ENCODE data around the gene OR51B5. TPM values are rescaled to one million over a fixed set of nuclear protein-coding genes. Genes with fewer than 3 reads are reported as not detected.
"Not testable (repeated sequence)": the region's sequence is repeated elsewhere in the genome, so short reads cannot be mapped to it uniquely, and the experiment has no call there.

OR51B5 gene, protein sequence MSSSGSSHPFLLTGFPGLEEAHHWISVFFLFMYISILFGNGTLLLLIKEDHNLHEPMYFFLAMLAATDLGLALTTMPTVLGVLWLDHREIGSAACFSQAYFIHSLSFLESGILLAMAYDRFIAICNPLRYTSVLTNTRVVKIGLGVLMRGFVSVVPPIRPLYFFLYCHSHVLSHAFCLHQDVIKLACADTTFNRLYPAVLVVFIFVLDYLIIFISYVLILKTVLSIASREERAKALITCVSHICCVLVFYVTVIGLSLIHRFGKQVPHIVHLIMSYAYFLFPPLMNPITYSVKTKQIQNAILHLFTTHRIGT
- not detected for polyA plus RNA-seq

DNA sequence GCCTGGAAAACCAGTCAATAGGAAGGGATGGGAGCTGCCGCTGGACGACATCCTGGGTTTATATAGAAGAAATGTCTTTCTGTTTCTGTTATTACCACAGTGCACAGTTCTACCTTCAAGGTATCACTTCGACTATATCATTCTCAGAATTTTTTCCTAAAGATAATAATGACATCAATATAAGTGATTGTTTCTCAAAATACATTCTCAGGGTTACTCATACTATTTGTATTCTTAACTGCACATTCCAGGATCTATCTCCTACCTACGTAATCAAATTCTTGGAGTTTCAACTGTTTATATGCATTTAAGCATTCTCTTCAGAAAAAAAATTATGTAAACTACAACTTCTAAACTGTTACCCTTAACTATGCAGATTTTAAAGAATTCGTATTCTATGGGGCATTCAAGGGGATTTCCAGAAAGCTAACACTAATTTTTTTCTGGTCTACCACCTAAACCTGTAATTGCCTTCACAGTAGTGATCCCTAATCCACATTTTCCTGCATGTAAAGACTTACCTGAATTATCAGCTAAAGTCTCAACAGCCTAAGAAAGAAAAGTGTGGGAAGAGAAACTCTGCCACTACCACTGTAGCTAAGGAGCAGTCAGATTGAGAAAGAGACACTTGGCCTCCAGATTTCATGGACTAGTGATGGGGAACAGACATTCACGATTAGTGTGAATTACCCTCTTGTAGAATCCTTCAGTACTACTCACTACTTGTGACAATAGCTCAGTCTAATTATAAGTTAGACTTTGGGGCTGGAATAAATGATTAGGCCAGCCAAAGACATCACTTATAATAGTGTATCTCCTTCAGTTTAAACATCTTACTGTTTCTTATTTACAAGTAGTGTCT is at the start of gene OR51B5:
Gene OR51B5 (minus strand): TSS at position 51 of the 862 bp plus-strand sequence. CDS start 0 bp downstream, at position 51.
- no peak within 1 kb of the TSS for H3K27ac ChIP-seq (ENCODE audit: low read depth, low read length)
- WGBS, 3 donors, result 69 to 76% (median 73%) methylated on average over 6 of the region's 6 CpGs

GRCh38 chr11:5390210-5390609 is 46.9 kb upstream of the OR51B5 start:
- H3K27ac ChIP-seq (ENCODE audit: low read depth, low read length), result no peak overlapping the region
- WGBS, 3 donors, result 69 to 81% (median 72%) methylated on average over 2 of the region's 2 CpGs

GRCh38 chr11:5384335-5384734 is 41.0 kb upstream of the OR51B5 start:
- 63 to 77% (median 69%) methylated on average over 2 of the region's 2 CpGs for WGBS, 3 donors
- H3K27ac ChIP-seq (ENCODE audit: low read depth, low read length), result no peak overlapping the region

GRCh38 chr11:5383576-5383975 is 40.3 kb upstream of the OR51B5 start, which contains the start of gene OR51M1:
Gene OR51M1 (plus strand): TSS chr11:5383812. CDS start chr11:5389399, 5,587 bp downstream.
- no peak within 1 kb of the TSS for H3K27ac ChIP-seq (ENCODE audit: low read depth, low read length)
- WGBS, 3 donors, result 46 to 79% (median 71%) methylated on average over 1 of the region's 1 CpG

- 72 to 78% (median 73%) methylated on average over 4 of the region's 4 CpGs for WGBS, 3 donors
- no peak overlapping the region for H3K27ac ChIP-seq (ENCODE audit: low read depth, low read length)
Measured at GRCh38 chr11:5380740-5381342, 37.5 kb upstream of the OR51B5 start.

DNA sequence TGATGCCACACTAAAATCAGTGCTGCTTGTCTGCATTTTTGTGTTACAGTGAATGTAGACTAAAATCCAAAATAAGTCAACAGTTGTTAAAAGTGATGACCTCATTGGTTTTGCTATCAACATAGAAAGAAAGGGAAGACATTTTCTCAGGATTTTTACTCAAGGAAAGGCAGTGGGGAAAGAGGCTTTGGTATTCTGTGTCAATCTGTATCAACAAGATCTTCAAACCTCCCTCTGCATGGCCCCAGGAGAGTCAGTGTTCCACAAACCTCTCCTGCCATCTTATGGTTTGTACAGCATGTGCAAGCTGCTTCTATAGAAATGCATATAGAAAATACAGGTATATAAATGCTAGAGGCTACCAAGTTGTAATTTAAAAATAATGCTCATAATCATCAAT is 26.5 kb upstream of the OR51B5 start:
- no peak overlapping the region for H3K27ac ChIP-seq (ENCODE audit: low read depth, low read length)

DNA sequence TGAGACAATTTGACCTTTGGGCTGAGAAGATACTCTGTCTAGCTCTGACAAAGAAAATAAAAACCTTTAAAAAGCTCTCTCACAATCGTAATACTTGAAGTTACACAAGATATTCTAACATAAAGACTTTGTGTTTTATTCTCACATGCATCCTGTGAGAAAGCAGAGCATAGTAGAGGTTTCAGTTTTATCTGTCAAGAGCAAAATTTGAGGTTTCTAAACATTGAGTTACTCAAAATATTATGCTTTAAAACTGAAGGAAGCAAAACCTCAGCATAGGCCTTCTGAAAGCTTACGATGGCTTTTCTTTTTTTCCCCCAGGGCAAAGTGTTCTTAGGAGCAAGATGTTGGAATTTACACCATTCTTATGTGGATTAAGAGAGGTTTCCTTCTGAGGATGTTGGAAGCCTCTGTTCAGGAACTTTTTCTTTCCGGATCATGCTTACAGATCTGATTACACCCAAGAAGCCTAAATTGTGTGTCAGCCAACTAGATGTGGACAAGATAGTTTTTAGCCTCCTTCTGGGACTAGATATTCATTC is 25.2 kb upstream of the OR51B5 start:
- 57 to 83% (median 71%) methylated on average over 3 of the region's 3 CpGs for WGBS, 3 donors
- no peak overlapping the region for H3K27ac ChIP-seq (ENCODE audit: low read depth, low read length)

GRCh38 chr11:5367448-5368074 is 24.2 kb upstream of the OR51B5 start:
- no peak overlapping the region for H3K27ac ChIP-seq (ENCODE audit: low read depth, low read length)
- 30 to 73% (median 65%) methylated on average over 2 of the region's 2 CpGs for WGBS, 3 donors

DNA sequence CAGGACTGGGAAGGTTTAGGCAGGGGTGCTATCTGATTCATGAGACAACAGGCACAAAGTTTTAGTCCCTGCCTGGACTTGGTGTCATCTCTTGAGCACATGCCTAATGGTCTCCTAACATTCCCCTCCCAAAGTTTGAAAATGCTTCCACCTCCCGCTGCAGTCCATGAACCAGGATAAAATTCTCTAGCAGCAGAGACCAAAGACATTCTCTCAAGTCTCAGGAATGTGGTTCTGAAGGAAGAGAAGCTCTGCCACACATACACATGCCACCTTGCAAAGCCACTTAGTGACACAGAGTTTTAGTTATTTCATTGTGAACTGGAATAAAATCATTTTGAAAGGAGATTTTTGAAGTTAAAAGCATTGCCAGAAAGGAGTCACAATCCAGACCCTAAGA is 23.5 kb upstream of the OR51B5 start:
- WGBS, 3 donors, result 0 to 88% (median 83%) methylated on average over 1 of the region's 1 CpG
- no peak overlapping the region for H3K27ac ChIP-seq (ENCODE audit: low read depth, low read length)

DNA sequence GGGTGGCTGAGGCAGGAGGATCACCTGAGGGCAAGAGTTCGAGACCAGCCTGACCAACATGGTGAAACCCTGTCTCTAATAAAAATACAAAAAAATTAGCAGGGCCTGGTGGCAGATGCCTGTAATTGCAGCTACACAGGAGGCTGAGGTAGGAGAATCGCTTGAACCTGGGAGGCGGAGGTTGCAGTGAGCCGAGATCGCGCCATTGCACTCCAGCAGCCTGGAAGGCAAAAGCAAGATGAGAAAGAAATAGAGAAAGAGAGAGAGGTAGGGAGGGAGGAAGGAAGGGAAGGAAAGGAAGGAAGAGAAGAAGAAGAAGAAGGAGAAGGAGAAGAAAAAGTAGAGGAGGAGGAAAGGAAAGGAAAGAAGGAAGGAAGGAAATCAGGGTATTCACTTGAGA is 23.0 kb upstream of the OR51B5 start:
- H3K27ac ChIP-seq (ENCODE audit: low read depth, low read length), result not testable (repeated sequence)
- 78 to 95% (median 93%) methylated on average over 6 of the region's 6 CpGs for WGBS, 3 donors

DNA sequence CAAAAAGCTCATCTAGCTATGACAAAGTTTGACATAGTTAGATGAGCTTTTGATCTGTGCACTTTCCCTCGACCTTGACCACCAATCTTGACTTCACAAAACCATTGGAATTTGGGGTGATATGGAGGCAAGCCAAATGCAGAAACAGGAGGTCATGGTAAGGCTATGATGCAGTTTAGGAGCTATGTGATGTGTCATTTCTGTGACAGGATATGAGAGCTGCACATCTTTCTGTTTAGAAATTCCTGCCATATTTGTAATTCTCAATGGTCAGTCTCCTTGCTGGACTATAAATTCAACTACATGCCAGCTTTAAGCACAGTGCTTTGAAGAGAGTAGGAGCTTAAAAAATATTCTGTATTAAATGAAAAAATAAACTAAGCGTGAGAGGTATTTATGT is 20.9 kb upstream of the OR51B5 start:
- H3K27ac ChIP-seq (ENCODE audit: low read depth, low read length), result no peak overlapping the region
- WGBS, 3 donors, result 37 to 60% (median 57%) methylated on average over 1 to 2 of the region's 2 CpGs

DNA sequence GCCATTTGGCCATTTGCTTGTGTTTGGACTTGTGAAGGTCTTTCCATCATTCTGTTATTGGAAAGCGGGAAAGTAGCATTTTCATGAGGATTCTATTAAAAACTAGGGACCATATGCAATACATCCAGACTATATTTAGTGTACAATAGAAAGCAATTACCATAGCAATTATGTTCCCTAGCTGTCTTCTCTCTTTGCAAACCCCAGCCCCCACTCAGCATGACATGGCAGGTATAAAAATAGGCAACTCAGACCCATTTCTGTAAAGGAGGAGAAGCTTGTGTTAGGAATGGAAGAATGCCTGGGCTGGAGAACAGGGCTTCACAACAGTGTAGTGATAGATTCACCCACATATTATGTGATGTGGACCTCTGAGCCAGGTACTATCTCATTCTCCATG is 20.4 kb upstream of the OR51B5 start:
- WGBS, 3 donors, result 87 to 91% (median 90%) methylated on average over 1 of the region's 1 CpG
- H3K27ac ChIP-seq (ENCODE audit: low read depth, low read length), result no peak overlapping the region

GRCh38 chr11:5362017-5362625 is 18.8 kb upstream of the OR51B5 start:
- 49 to 82% (median 79%) methylated on average over 3 of the region's 3 CpGs for WGBS, 3 donors
- H3K27ac ChIP-seq (ENCODE audit: low read depth, low read length), result no peak overlapping the region

GRCh38 chr11:5356031-5356430 is 12.7 kb upstream of the OR51B5 start:
- not testable (repeated sequence) for H3K27ac ChIP-seq (ENCODE audit: low read depth, low read length)
- WGBS, 3 donors, result 86 to 88% (median 87%) methylated on average over 1 to 5 of the region's 5 CpGs

GRCh38 chr11:5351208-5351607 is 7.9 kb upstream of the OR51B5 start, which contains the start of gene OR51B6:
Gene OR51B6 (plus strand): TSS chr11:5351508. CDS start chr11:5351508, 0 bp downstream.
- H3K27ac ChIP-seq (ENCODE audit: low read depth, low read length), result no peak within 1 kb of the TSS
- 46 to 77% (median 63%) methylated on average over 1 of the region's 1 CpG for WGBS, 3 donors

- H3K27ac ChIP-seq (ENCODE audit: low read depth, low read length), result no peak overlapping the region
- 26 to 43% (median 38%) methylated on average over 1 of the region's 1 CpG for WGBS, 3 donors
Measured at GRCh38 chr11:5349550-5349949, 6.2 kb upstream of the OR51B5 start.

DNA sequence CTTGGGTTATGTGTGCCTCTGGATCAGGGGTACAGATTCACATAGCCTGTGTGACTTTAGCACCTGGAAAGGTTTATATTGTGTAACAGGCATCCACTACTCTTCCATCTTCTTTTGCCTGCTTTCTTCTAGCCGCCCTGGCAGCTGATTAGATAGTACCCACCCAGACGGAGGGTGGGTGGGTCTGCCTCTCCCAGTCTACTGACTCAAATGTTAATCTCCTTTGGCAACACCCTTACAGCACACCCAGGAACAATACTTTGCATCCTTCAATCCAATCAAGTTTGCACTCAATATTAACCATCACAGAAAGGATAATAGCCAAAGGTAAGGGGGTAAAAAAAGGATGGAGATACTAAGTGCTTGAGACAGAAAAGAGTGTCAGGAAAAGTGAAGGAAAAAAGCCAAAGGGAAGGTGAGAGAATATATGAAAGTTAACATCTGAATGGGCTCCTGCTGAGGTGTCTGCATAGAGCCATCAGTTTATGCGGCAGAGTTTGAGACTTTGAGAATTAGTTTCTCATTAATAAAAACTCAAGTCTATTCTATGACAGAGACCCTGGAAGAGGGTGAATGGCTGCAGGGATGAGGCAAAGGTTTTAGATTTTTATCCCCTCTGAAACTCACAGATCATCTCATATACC is 5.3 kb upstream of the OR51B5 start:
- 22 to 47% (median 41%) methylated on average over 3 of the region's 3 CpGs for WGBS, 3 donors

GRCh38 chr11:5345831-5346230 is 2.5 kb upstream of the OR51B5 start:
- WGBS, 3 donors, result 58 to 69% (median 65%) methylated on average over 3 of the region's 3 CpGs

More for the DNA sequence above, 5.3 kb upstream of the OR51B5 start:
- H3K27ac ChIP-seq (ENCODE audit: low read depth, low read length), result no peak overlapping the region

More at GRCh38 chr11:5345831-5346230, 2.5 kb upstream of the OR51B5 start:
- no peak overlapping the region for H3K27ac ChIP-seq (ENCODE audit: low read depth, low read length)
